HTERT RPE-1 (cell line): ENCODE results near the gene TESK2.
"Not testable (repeated sequence)": the region's sequence is repeated elsewhere in the genome, so short reads cannot be mapped to it uniquely, and the experiment has no call there.

ENCODE experiments used
- in situ Hi-C: fragments of 300-500 bp; cut with MboI; formaldehyde crosslinking; loops from 4 replicates; pipeline ENCODE4 v1.14.3; 2020; ENCODE audit warnings: low sequenced_read_pairs

The TESK2 gene

DNA sequence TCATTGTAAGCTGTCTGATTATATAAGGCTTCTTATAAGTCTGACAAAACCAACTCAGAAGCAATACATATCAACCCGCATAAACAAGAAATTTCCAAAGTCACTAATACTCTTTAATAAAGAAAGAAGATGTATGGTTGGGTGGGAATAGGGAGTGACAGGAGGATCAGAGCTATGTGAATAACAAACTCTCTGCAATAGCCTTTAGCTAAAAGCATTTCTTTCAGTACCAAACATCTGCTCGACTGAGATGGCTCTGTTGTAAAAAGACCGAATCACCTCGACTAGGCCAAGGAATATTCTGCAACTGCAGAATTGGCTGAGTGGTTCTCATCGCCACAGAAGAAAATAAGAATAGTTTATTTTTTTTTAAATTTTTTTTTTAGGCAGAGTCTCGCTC is 111.4 kb downstream of the TESK2 start:
- in situ Hi-C loops = no loop called here

- in situ Hi-C loops = no loop called here
Observed at GRCh38 chr1:45378184-45378583, 112.8 kb downstream of the TESK2 start.

- in situ Hi-C loops = no loop called here
Observed at GRCh38 chr1:45375104-45376090, 115.6 kb downstream of the TESK2 start.

DNA sequence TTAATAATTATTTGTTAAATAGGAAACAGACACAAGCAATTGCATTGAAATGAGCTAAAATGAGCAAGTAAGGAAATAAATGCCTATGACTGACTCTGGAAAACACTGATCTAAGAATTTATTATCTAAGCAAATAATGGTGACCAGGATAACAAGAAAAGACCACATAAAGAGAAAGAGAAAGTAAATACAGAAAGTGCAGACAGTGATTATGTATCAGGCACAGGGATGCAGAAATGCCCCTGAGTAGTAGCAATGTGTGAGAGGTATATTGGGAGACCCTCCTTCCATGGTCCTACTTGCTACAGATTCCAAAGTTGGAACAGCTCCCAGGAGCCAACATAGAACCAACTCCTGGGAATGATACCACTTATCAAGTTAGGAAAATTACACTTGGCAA is 117.4 kb downstream of the TESK2 start:
- in situ Hi-C loops = no loop called here

DNA sequence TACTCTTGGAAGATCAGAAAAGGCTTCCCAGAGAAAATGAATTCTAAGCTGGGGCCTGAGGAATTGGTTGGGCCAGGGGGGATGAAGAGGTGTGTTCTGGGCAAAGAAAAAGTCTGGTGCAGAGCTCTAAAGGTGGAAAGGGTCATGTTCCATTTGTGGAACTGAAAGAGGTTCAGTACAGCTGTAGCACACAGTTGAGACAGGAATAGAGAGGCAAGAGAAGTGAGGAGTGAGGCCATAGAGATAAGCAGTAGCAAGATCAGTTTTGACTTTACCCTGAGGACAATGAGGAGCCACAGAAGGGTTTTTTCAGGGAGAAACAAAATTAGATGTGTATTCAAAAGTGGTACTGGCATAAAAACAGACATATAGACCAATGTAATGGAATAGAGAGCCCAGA is 120.4 kb downstream of the TESK2 start:
- in situ Hi-C loops = no loop called here

DNA sequence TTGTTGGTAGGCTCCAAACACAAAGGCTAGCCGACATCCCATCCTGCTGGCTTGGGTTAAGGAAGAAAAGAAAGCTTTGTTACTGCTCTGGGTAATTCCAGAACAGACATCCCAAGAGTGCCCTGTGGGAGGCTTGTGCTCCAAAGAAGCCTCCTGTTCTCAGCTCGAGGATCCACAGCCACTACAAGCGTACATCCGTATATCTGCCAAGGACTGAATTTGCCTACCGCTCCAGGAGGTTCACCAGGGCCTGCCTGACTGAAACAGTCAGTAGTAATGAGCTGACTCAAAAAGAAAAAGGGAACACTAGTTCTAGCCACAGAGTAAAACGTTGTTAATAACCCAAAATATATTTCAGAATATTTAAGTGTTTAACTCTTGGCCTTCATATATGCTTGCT is 125.9 kb downstream of the TESK2 start:
- in situ Hi-C loops = no loop called here

GRCh38 chr1:45364294-45364693 is 126.7 kb downstream of the TESK2 start:
- in situ Hi-C loops = no loop called here

DNA sequence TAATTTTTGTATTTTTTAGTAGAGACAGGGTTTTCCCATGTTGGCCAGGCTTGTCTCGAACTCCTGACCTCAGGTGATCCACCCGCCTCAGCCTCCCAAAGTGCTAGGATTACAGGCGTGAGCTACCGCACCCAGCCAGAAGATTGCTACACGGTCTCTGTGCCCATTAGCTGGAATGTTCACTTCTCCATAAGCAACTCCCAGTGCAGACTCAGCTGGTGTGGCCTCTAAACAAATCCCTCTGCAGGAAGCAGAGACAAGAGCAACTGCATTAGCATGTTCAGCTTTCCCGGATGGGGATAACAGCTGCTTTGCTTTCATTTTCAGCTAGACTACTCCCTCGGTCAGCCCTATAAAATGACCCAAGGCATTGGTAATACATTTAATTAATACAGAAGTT is 130.0 kb downstream of the TESK2 start:
- in situ Hi-C loops = not testable (repeated sequence)

DNA sequence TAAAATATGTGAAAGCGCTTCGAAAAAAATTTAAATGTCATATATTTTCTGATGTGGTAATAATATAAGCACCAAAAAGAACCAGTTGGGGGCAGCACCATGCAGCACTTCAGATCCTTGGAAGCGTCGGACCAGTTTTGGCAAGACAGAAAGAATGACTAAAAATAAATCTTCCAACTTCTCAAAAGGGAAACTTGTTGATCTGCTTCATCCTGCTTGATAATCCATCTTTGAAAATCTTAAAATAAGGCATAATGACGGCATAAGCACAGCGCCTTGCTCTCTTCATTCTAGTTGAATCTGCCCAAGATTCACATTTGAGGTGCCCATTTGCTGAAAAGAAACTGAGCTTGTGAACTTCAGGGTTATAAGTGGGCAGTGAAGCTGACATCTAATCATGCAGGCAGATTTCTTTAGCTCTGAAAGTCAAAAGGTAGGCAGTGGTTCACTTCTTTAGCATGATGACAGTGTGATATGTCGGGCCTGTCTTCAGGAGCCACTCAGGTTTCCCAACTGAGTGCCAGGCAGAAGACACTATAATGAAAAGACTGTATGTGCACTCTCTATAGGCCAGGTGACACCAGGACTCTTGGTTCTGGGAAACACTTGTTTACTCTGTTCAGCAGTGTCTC is 131.0 kb downstream of the TESK2 start:
- in situ Hi-C loops = no loop called here

GRCh38 chr1:45356186-45356585 is 134.8 kb downstream of the TESK2 start:
- in situ Hi-C loops = no loop called here

DNA sequence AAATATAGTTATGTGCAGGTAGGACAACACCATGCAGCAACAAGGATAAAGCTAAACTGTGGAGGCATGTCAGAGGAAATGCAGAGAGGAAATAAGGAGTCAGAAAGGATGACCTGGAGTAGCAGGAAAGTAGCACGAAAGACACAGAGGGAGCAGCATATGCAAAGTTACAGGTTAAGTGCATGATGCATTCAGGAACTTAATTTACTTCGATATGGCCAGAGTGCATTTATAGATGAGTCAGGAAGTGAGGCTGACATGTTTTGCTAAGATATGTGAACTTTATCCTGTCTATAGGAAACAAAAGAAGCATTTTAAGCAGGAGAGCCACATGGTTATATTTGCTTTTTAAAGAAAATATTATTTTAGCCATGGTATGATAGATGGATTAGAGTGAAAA is 135.3 kb downstream of the TESK2 start:
- in situ Hi-C loops = no loop called here

DNA sequence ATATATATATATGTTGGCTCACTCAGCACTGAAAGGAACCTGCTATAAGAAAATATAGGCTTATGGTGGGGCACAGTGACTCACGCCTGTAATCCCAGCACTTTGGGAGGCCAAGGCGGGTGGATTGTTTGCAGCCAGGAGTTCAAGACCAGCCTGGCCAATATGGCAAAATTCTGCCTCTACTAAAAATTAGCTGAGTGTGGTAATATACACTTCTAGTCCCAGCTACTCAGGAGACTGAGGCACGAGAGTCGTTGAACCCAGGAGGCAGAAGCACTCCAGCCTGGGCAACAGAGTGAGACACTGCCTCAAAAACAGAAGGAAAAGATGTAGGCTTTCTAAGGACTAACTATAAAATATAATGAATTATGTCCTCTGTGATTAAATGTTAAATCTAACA is 136.1 kb downstream of the TESK2 start:
- in situ Hi-C loops = no loop called here

GRCh38 chr1:45353685-45354084 is 137.3 kb downstream of the TESK2 start:
- in situ Hi-C loops = no loop called here

- in situ Hi-C loops = no loop called here
Observed at GRCh38 chr1:45351508-45351907, 139.5 kb downstream of the TESK2 start.

DNA sequence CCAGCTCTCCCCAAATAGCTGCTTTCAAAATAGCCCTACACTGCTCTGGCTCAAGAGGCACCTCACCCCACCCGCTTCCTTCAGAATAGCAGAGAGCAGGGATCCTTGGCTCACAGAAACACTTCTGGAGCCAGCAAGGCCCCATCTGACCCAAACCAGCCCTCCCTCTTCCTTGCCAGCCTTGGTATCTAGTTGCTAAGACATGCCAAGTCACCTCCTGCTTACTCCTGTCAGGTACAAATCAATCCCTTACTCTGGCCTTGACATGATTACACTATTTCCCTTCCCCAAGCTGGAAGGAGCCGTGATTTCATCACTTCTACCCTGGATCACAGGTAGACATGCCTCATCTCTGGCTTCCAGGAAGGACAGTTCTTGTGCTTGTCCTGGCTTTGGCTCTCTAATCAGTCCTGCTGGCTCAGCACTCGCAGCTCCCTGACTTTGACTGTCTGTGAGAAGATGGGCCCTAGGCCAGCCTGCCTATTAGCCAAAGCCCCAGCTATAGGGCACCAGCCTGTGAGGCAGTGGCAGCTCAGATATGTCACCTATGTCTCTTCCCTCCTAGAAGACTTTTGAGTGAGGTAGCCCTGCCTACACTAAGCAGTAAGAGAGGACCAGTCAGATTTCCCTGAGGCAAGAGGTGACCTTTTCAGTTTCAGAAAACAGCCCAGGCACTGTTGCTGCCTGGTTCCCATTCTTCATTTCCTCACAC is 141.8 kb downstream of the TESK2 start:
- in situ Hi-C loops = no loop called here

DNA sequence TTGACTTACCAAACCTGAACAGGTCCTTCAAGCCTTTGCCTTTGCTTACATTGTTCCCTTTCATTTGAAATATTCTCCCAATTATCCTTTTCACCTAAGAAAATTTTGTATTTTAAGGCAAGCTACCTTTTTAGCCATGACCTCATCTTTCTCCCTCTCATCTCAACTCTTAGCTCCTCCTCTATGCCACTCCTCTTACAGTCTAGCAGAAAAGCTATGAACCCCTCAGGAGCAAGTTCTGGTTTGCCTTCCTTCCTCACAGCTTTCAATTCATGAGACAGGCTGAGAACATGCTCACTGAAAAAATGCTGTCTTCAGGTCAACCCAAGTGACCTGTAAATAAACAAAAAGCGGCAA is 142.4 kb downstream of the TESK2 start:
- in situ Hi-C loops = no loop called here

GRCh38 chr1:45348020-45348419 is 142.9 kb downstream of the TESK2 start:
- in situ Hi-C loops = no loop called here

DNA sequence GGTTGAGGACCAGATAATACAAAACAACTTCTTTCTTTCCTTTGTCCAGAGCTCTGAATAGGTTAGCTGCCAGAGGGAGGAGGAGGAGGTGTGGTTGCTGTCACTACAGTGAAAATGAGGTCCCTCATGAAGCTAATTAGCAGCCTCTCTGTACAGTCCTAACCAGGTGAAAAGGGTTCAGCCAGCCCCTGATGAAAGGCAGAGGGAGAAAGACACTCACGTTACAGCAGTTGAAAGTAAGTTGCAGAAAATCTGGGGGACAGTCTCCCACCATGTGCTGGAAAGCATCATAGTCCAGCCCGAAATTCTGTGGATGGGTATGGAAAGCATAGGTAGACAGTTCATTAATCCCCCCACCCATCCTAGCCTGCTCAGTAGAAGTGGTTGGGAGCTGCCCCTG is 144.5 kb downstream of the TESK2 start:
- in situ Hi-C loops = no loop called here

GRCh38 chr1:45345014-45345413 is 145.9 kb downstream of the TESK2 start:
- in situ Hi-C loops = no loop called here

DNA sequence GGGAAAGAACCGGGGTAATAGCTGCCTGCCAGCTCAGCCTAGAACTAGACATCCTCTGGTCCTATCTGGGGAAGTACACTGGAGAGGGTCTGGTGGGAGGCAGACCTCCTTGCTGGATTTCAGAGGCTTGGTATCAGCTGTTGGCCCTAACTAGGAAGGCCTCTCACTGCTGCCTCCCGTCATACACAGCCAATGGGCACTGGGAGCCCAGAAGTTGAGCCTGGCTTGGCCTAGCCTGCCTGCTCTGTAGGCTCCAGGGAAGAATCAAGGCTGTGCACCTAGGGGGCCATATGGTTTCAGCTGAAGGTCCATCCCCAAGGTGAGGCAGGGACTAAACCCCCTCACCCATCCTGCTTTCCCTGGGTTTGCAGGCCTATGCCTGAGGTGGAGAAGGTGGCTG is 146.5 kb downstream of the TESK2 start:
- in situ Hi-C loops = no loop called here

GRCh38 chr1:45340816-45341466 is 150.0 kb downstream of the TESK2 start:
- in situ Hi-C loops = no loop called here
